Adrenal gland (tissue), 12 donors: ENCODE data around the gene RSKR. TPM values are rescaled to one million over a fixed set of nuclear protein-coding genes. Genes with fewer than 3 reads are reported as not detected.
"Not testable (repeated sequence)": the region's sequence is repeated elsewhere in the genome, so short reads cannot be mapped to it uniquely, and the experiment has no call there.

Experiments used
- DNase-seq, 7 donors: peaks; one replicate each; pipeline ENCODE4 v3.0.0-alpha.2; 2019 to 2020
- H3K27ac ChIP-seq, 5 donors: fragments of 200-600 bp; sonication (generic) in 4 of 5; 1 replicate in 3 of 5; 2 replicates in 2 of 5; pipeline versions ENCODE4 v1.5.1 to v1.8.0; 2016 to 2020; ENCODE audit warnings: mild to moderate bottlenecking in 1 of 5
- H3K27me3 ChIP-seq: fragments of 200-600 bp; 2 replicates; pipeline ENCODE4 v1.8.0; 2021
- H3K36me3 ChIP-seq, 2 donors: fragments of 200-600 bp; replicated peaks in 1 of 2; 1 replicate in 1 of 2; 2 replicates in 1 of 2; pipeline versions ENCODE4 v1.5.1 to v1.8.0; 2018 to 2022
- H3K4me1 ChIP-seq, 2 donors: fragments of 200-600 bp; replicated peaks in 1 of 2; 1 replicate in 1 of 2; 2 replicates in 1 of 2; pipeline versions ENCODE4 v1.5.1 to v1.8.0; 2018 to 2021
- H3K4me3 ChIP-seq, 4 donors: fragments of 200-600 bp; sonication (generic) in 3 of 4; one replicate each; pipeline ENCODE4 v1.5.1; 2016 to 2018
- H3K9me3 ChIP-seq, 3 donors: fragments of 200-600 bp; sonication (generic) in 1 of 3; replicated peaks in 1 of 3; 1 replicate in 2 of 3; 2 replicates in 1 of 3; pipeline versions ENCODE4 v1.5.1 to v1.8.0; 2016 to 2021
- POLR2A ChIP-seq, 2 donors: fragments of 450-650 bp; IDR thresholded peaks; one replicate each; pipeline ENCODE4 v1.6.1; 2017; ENCODE audit warnings: antibody characterized with exemption in 2 of 2, mild to moderate bottlenecking in 2 of 2, moderate library complexity in 1 of 2
- WGBS, 4 donors: extraction: QIAGEN DNeasy Blood & Tissue Kit in 2 of 4; methylation state at CpG; one replicate each; pipeline versions ENCODE4 v1.1.5 to v1.1.7; 2013 to 2017; 5-methylcytosine and 5-hydroxymethylcytosine counted together
- intact Hi-C, 2 donors: fragments of 100-400 bp; cut with DNase I; formaldehyde crosslinking; loops; one replicate each; pipeline versions ENCODE4 v1.14.1 to v1.15.0; 2022 to 2023
- polyA plus RNA-seq, 3 donors: library from polyadenylated mRNA; stranded (reverse); fragments of 200-250 nt in 2 of 3; fragments of 350-450 nt in 1 of 3; fragmentation: Illumina TruSeq in 1 of 3; extraction: RNeasy Lipid Tissue Mini Kit (QIAGEN cat#74804) in 1 of 3; gene quantifications; one replicate each; pipeline ENCODE4 v1.2.3, GENCODE V29; 2013 to 2014
- total RNA-seq, 9 donors: library from RNA; depleted of rRNA in 4 of 9; stranded (reverse); fragments of >200 nt in 4 of 9; fragments of 120-200 nt in 1 of 9; fragmentation: NEBNext Ultra II Directional in 1 of 9; extraction: Animal tissue kit (Norgen Biotek cat#: 25700) in 1 of 9; gene quantifications; one replicate each; pipeline versions ENCODE4 v1.1.0 to v1.2.4, GENCODE V29; 2013 to 2023
- TF ChIP-seq, protein P1 (sequence below), 6 experiments: fragments of 450-650 bp in 4 of 6; fragments of 200-600 bp in 2 of 6; sonication (generic) in 1 of 6; IDR thresholded peaks; 1 replicate in 5 of 6; 2 replicates in 1 of 6; pipeline versions ENCODE4 v1.5.1 to v1.8.0; 2016 to 2021; ENCODE audit warnings: antibody characterized with exemption in 6 of 6, mild to moderate bottlenecking in 2 of 6, moderate library complexity in 1 of 6
- donor health status: healthy with polysubstance abuse.
- donor health status: Bipolar disorder and iron deficiency.
- donor health status: DM: yes; HTN: yes; CAD: no.
- donor health status: DM: no; HTN: no; CAD: no.
- donor health status: DM: no; HTN: no; CAD: no.
- donor health status: DM: yes; HTN: yes; CAD: no.

The RSKR gene
- total and polyA plus RNA-seq, 12 donors: 1.1 to 12.3 (median 5.1) TPM

DNA sequence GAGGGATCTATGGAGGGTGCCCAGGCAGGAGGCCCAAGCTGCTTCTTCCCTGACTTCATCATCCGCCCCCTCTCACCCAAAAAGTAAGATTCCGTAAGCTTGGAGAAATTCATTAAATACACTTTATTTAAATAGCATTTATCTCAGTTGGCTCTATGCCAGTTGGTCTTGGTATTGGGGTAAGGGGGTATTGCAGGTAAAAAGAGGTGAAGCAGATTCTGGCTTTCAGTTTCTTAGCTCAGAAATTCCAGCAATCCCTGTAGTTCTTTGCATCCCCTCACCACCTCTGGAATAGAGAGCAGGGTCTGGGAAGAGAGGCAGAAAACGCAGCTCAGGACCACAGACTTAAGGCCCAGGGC lies 36.5 kb downstream of the RSKR start:
- Histone ChIP-seq H3K4me3 (no peak overlapping the region), H3K36me3 (no peaks in the 10 kb centered on the region), H3K27me3 (no peaks in the 10 kb centered on the region), H3K4me1 (peaks cover 0 to 5% of the 10 kb centered on the region in 2 donors), H3K9me3 (no peaks in the 10 kb centered on the region), H3K27ac (peak overlapping the region in 1 of 5 donors; percentile 63)
- intact Hi-C loops: no loop called here
- DNase-seq: no peak
- TF ChIP-seq, protein P1, sequence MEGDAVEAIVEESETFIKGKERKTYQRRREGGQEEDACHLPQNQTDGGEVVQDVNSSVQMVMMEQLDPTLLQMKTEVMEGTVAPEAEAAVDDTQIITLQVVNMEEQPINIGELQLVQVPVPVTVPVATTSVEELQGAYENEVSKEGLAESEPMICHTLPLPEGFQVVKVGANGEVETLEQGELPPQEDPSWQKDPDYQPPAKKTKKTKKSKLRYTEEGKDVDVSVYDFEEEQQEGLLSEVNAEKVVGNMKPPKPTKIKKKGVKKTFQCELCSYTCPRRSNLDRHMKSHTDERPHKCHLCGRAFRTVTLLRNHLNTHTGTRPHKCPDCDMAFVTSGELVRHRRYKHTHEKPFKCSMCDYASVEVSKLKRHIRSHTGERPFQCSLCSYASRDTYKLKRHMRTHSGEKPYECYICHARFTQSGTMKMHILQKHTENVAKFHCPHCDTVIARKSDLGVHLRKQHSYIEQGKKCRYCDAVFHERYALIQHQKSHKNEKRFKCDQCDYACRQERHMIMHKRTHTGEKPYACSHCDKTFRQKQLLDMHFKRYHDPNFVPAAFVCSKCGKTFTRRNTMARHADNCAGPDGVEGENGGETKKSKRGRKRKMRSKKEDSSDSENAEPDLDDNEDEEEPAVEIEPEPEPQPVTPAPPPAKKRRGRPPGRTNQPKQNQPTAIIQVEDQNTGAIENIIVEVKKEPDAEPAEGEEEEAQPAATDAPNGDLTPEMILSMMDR (IDR thresholded peaks at IDR 0.05): no peak
- TF ChIP-seq POLR2A (IDR thresholded peaks at IDR 0.05): no peak
- 92 to 100% (median 96%) methylated on average over 3 of the region's 3 CpGs for WGBS, 4 donors

DNA sequence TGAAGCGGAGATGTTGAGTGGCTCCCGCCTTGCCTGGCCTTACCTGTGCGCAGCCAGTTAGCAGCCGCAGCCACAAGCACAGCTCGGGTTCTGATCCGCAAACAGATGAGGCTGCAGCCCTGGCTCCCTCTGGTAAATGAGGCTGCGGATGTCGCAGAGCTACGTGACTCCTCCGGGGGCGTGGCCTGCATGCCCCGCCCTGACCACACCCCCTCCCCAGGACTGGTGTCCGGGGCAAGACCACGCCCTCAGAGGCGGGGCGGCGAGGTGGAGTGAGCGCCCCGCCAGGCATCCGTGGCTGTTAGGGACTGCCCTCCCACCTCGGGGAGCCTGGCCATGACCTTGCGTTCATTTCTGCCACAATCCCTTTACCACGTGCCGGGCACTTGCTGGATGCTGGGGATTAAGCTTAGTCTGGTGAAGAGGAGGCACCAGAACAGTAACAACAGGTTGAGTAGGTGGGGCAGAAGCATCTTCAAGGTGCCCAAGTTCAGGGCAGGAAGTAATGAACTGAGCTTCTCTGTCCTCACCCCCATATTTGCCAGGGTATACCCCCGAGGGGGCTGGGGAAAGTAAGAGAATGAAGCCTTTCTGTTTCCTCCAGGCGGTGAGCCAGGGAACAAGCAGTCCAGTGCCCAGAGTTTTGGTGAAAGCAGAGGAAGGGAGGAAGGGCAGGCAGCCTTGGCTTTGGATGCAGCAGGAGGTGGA lies 37.1 kb downstream of the RSKR start, which contains the start of gene ALDOC:
Gene ALDOC, minus strand, starts transcription at position 138 of the 708 bp plus-strand sequence. CDS start 1,363 bp downstream, outside the sequence.
- peak; percentile 84 to 92 for TF ChIP-seq POLR2A (IDR thresholded peaks at IDR 0.05)
- TF ChIP-seq, protein P1 (IDR thresholded peaks at IDR 0.05): no peak
- peak; percentile 95 to 99 (median 97) for DNase-seq
- intact Hi-C loops: no loop called here
- H3K9me3 ChIP-seq: no peaks in the 10 kb centered on the region
- H3K36me3 ChIP-seq: no peaks in the 10 kb centered on the region
- peak within 1 kb of the TSS in 1 of 4 donors; percentile 20 for H3K4me3 ChIP-seq
- H3K27ac ChIP-seq: peak within 1 kb of the TSS in 2 of 5 donors; percentile 1 to 63
- peaks cover 2 to 11% of the 10 kb centered on the region in 2 donors for H3K4me1 ChIP-seq
- no peaks in the 10 kb centered on the region for H3K27me3 ChIP-seq
- 5 to 12% (median 10%) methylated on average over 10 to 25 of the region's 26 CpGs for WGBS, 4 donors

DNA sequence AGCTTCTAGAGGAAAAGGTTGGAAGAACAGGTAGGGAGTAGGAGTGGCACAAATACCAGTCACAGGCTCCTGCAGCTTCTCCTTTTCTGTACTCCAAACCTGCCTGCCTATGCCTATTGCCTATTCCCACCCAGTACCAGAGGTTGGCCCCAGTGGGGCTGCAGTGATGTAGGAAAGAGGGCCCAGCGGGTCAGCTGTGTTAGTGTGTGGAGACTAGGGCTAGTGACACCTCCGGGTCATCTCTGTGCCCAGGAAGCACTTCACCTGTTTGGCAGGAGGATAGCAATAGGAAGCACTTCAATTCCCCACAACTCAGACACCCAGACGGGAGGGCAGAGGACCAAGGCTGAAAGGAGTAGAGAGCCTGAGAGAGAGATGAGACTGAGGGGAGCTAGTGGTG lies 38.0 kb downstream of the RSKR start:
- H3K27me3 ChIP-seq, H3K27ac ChIP-seq, intact Hi-C loops, H3K36me3 ChIP-seq, H3K4me3 ChIP-seq, H3K9me3 ChIP-seq, DNase-seq: not testable (repeated sequence)
- 59 to 76% (median 73%) methylated on average over 3 of the region's 3 CpGs for WGBS, 4 donors
- peaks cover 3 to 13% of the 10 kb centered on the region in 2 donors for H3K4me1 ChIP-seq

- 85 to 95% (median 93%) methylated on average over 13 to 14 of the region's 14 CpGs for WGBS, 4 donors
- H3K27ac ChIP-seq: no peak overlapping the region
- no peaks in the 10 kb centered on the region for H3K27me3 ChIP-seq
- DNase-seq: no peak
- no peak overlapping the region for H3K4me3 ChIP-seq
- TF ChIP-seq POLR2A (IDR thresholded peaks at IDR 0.05): no peak
- TF ChIP-seq, protein P1 (IDR thresholded peaks at IDR 0.05): no peak
- no peaks in the 10 kb centered on the region for H3K36me3 ChIP-seq
- no peaks in the 10 kb centered on the region for H3K9me3 ChIP-seq
- intact Hi-C loops: no loop called here
- H3K4me1 ChIP-seq: peaks cover 6 to 18% of the 10 kb centered on the region in 2 donors
These were observed 38.7 kb downstream of the RSKR start for GRCh38 chr17:28575126-28575795.
